GM19025 (cell line): ENCODE measurements around the gene AGAP3.

ENCODE experiments used
- ATAC-seq: cut with Tn5 transposase; IDR thresholded peaks from one replicate; pipeline ENCODE4 v1.9.1; 2021; ENCODE audit warnings: mild to moderate bottlenecking, low read depth, moderate library complexity; ENCODE audit not compliant: unreplicated experiment

The AGAP3 gene

GRCh38 chr7:151121380-151122170, 35.3 kb downstream of the AGAP3 start:
- no peak for ATAC-seq

- no peak for ATAC-seq
These were observed 36.0 kb downstream of the AGAP3 start for GRCh38 chr7:151122276-151122675.

GRCh38 chr7:151122796-151123157, 36.5 kb downstream of the AGAP3 start:
- ATAC-seq = no peak

- no peak for ATAC-seq
These were observed 37.0 kb downstream of the AGAP3 start for GRCh38 chr7:151123158-151123821.

- ATAC-seq = peak; percentile 92
These were observed 37.7 kb downstream of the AGAP3 start for GRCh38 chr7:151123822-151124464.

GRCh38 chr7:151124481-151124880, 38.2 kb downstream of the AGAP3 start:
- ATAC-seq = no peak

GRCh38 chr7:151124899-151125399, 38.7 kb downstream of the AGAP3 start:
- ATAC-seq = no peak

GRCh38 chr7:151125470-151125845, 39.2 kb downstream of the AGAP3 start:
- ATAC-seq = no peak

GRCh38 chr7:151125846-151126481, 39.7 kb downstream of the AGAP3 start:
- no peak for ATAC-seq

GRCh38 chr7:151126491-151127137, 40.3 kb downstream of the AGAP3 start:
- no peak for ATAC-seq

- ATAC-seq = no peak
These were observed 41.9 kb downstream of the AGAP3 start for GRCh38 chr7:151128144-151128543.

- ATAC-seq = no peak
These were observed 42.4 kb downstream of the AGAP3 start for GRCh38 chr7:151128716-151129115.

GRCh38 chr7:151129117-151129959, 43.1 kb downstream of the AGAP3 start:
- no peak for ATAC-seq

GRCh38 chr7:151129960-151130591, 43.8 kb downstream of the AGAP3 start:
- ATAC-seq = no peak

- ATAC-seq = no peak
These were observed 44.5 kb downstream of the AGAP3 start for GRCh38 chr7:151130741-151131157.

GRCh38 chr7:151131224-151131591, 44.9 kb downstream of the AGAP3 start:
- no peak for ATAC-seq

- ATAC-seq = no peak
These were observed 45.5 kb downstream of the AGAP3 start for GRCh38 chr7:151131592-151132293.

GRCh38 chr7:151132461-151133205, 46.4 kb downstream of the AGAP3 start:
- ATAC-seq = no peak
